Measurements from ENCODE around the gene NUPR1.
A peak's percentile ranks its signal among the peaks of the same experiment; 100 is the strongest.
"Not testable (repeated sequence)": the region's sequence is repeated elsewhere in the genome, so short reads cannot be mapped to it uniquely, and the experiment has no call there.

NUPR1 gene

GRCh38 chr16:28537964-28538732, 626 bp downstream of the NUPR1 start:
- H3K36me3 ChIP-seq (ENCODE audit: control insufficient read depth in 2 of 2, insufficient read depth in 2 of 2, low read length in 2 of 2), result peaks cover 11 to 17% of the 10 kb centered on the region in 2 donors
- no peaks in the 10 kb centered on the region for H3K9me3 ChIP-seq (ENCODE audit: control insufficient read depth in 2 of 2, low read length in 2 of 2)
- peak overlapping the region; percentile 96 for H3K27ac ChIP-seq (ENCODE audit: low read length)
- H3K4me1 ChIP-seq (ENCODE audit: control insufficient read depth, insufficient read depth, low read length), result peaks cover 25% of the 10 kb centered on the region
- H3K27me3 ChIP-seq (ENCODE audit: control insufficient read depth in 1 of 2, insufficient read depth in 2 of 2, low read length in 2 of 2), result no peaks in the 10 kb centered on the region
- peak overlapping the region; percentile 94 to 98 for H3K9ac ChIP-seq (ENCODE audit: low read length in 2 of 2)
- peak overlapping the region; percentile 67 to 91 for H3K4me3 ChIP-seq (ENCODE audit: low read length in 2 of 2)

- peak overlapping the region; percentile 36 to 94 for H3K9ac ChIP-seq (ENCODE audit: low read length in 2 of 2)
- H3K27me3 ChIP-seq (ENCODE audit: control insufficient read depth in 1 of 2, insufficient read depth in 2 of 2, low read length in 2 of 2), result no peaks in the 10 kb centered on the region
- peak overlapping the region; percentile 96 for H3K27ac ChIP-seq (ENCODE audit: low read length)
- H3K36me3 ChIP-seq (ENCODE audit: control insufficient read depth in 2 of 2, insufficient read depth in 2 of 2, low read length in 2 of 2), result peaks cover 11 to 17% of the 10 kb centered on the region in 2 donors
- H3K4me3 ChIP-seq (ENCODE audit: low read length in 2 of 2), result peak overlapping the region; percentile 67 to 91
- H3K4me1 ChIP-seq (ENCODE audit: control insufficient read depth, insufficient read depth, low read length), result peaks cover 30% of the 10 kb centered on the region
- no peaks in the 10 kb centered on the region for H3K9me3 ChIP-seq (ENCODE audit: control insufficient read depth in 2 of 2, low read length in 2 of 2)
Measured at GRCh38 chr16:28537076-28537475, 1.7 kb downstream of the NUPR1 start.

- Histone ChIP-seq H3K9ac (ENCODE audit: low read length in 2 of 2) (no peak overlapping the region), H3K9me3 (ENCODE audit: control insufficient read depth in 2 of 2, low read length in 2 of 2) (no peaks in the 10 kb centered on the region), H3K36me3 (ENCODE audit: control insufficient read depth in 2 of 2, insufficient read depth in 2 of 2, low read length in 2 of 2) (peaks cover 11 to 17% of the 10 kb centered on the region in 2 donors), H3K27ac (ENCODE audit: low read length) (no peak overlapping the region), H3K4me1 (ENCODE audit: control insufficient read depth, insufficient read depth, low read length) (peaks cover 30% of the 10 kb centered on the region), H3K4me3 (ENCODE audit: low read length in 2 of 2) (no peak overlapping the region), H3K27me3 (ENCODE audit: control insufficient read depth in 1 of 2, insufficient read depth in 2 of 2, low read length in 2 of 2) (no peaks in the 10 kb centered on the region)
Measured at GRCh38 chr16:28534542-28535373, 4.0 kb downstream of the NUPR1 start.

- no peak overlapping the region for H3K4me3 ChIP-seq (ENCODE audit: low read length in 2 of 2)
- no peak overlapping the region for H3K9ac ChIP-seq (ENCODE audit: low read length in 2 of 2)
- no peaks in the 10 kb centered on the region for H3K27me3 ChIP-seq (ENCODE audit: control insufficient read depth in 1 of 2, insufficient read depth in 2 of 2, low read length in 2 of 2)
- no peak overlapping the region for H3K27ac ChIP-seq (ENCODE audit: low read length)
- H3K4me1 ChIP-seq (ENCODE audit: control insufficient read depth, insufficient read depth, low read length), result peaks cover 17% of the 10 kb centered on the region
- peaks cover 11 to 17% of the 10 kb centered on the region in 2 donors for H3K36me3 ChIP-seq (ENCODE audit: control insufficient read depth in 2 of 2, insufficient read depth in 2 of 2, low read length in 2 of 2)
- no peaks in the 10 kb centered on the region for H3K9me3 ChIP-seq (ENCODE audit: control insufficient read depth in 2 of 2, low read length in 2 of 2)
Measured at GRCh38 chr16:28532940-28533647, 5.7 kb downstream of the NUPR1 start.

GRCh38 chr16:28531777-28532744, 6.7 kb downstream of the NUPR1 start:
- Histone ChIP-seq H3K36me3 (ENCODE audit: control insufficient read depth in 2 of 2, insufficient read depth in 2 of 2, low read length in 2 of 2) (peaks cover 11 to 12% of the 10 kb centered on the region in 2 donors), H3K4me1 (ENCODE audit: control insufficient read depth, insufficient read depth, low read length) (peaks cover 8% of the 10 kb centered on the region), H3K4me3 (ENCODE audit: low read length in 2 of 2) (no peak overlapping the region), H3K9me3 (ENCODE audit: control insufficient read depth in 2 of 2, low read length in 2 of 2) (no peaks in the 10 kb centered on the region), H3K27me3 (ENCODE audit: control insufficient read depth in 1 of 2, insufficient read depth in 2 of 2, low read length in 2 of 2) (no peaks in the 10 kb centered on the region), H3K27ac (ENCODE audit: low read length) (peak overlapping the region; percentile 31), H3K9ac (ENCODE audit: low read length in 2 of 2) (no peak overlapping the region)

GRCh38 chr16:28529124-28529523, 9.7 kb downstream of the NUPR1 start:
- no peaks in the 10 kb centered on the region for H3K27me3 ChIP-seq (ENCODE audit: control insufficient read depth in 1 of 2, insufficient read depth in 2 of 2, low read length in 2 of 2)
- peaks cover 4% of the 10 kb centered on the region for H3K4me1 ChIP-seq (ENCODE audit: control insufficient read depth, insufficient read depth, low read length)
- peaks cover under 1 to 2% of the 10 kb centered on the region in 2 donors for H3K36me3 ChIP-seq (ENCODE audit: control insufficient read depth in 2 of 2, insufficient read depth in 2 of 2, low read length in 2 of 2)
- no peak overlapping the region for H3K27ac ChIP-seq (ENCODE audit: low read length)
- H3K4me3 ChIP-seq (ENCODE audit: low read length in 2 of 2), result no peak overlapping the region
- no peak overlapping the region for H3K9ac ChIP-seq (ENCODE audit: low read length in 2 of 2)
- H3K9me3 ChIP-seq (ENCODE audit: control insufficient read depth in 2 of 2, low read length in 2 of 2), result no peaks in the 10 kb centered on the region

GRCh38 chr16:28528463-28528867, 10.3 kb downstream of the NUPR1 start:
- H3K9ac ChIP-seq (ENCODE audit: low read length in 2 of 2), result no peak overlapping the region
- H3K4me3 ChIP-seq (ENCODE audit: low read length in 2 of 2), result no peak overlapping the region
- no peak overlapping the region for H3K27ac ChIP-seq (ENCODE audit: low read length)
- peaks cover 4% of the 10 kb centered on the region for H3K4me1 ChIP-seq (ENCODE audit: control insufficient read depth, insufficient read depth, low read length)
- no peaks in the 10 kb centered on the region for H3K9me3 ChIP-seq (ENCODE audit: control insufficient read depth in 2 of 2, low read length in 2 of 2)
- H3K27me3 ChIP-seq (ENCODE audit: control insufficient read depth in 1 of 2, insufficient read depth in 2 of 2, low read length in 2 of 2), result no peaks in the 10 kb centered on the region
- H3K36me3 ChIP-seq (ENCODE audit: control insufficient read depth in 2 of 2, insufficient read depth in 2 of 2, low read length in 2 of 2), result no peaks in the 10 kb centered on the region

GRCh38 chr16:28527985-28528384, 10.8 kb downstream of the NUPR1 start:
- Histone ChIP-seq H3K9me3 (ENCODE audit: control insufficient read depth in 2 of 2, low read length in 2 of 2) (no peaks in the 10 kb centered on the region), H3K4me1 (ENCODE audit: control insufficient read depth, insufficient read depth, low read length) (peaks cover 4% of the 10 kb centered on the region), H3K4me3 (ENCODE audit: low read length in 2 of 2) (no peak overlapping the region), H3K36me3 (ENCODE audit: control insufficient read depth in 2 of 2, insufficient read depth in 2 of 2, low read length in 2 of 2) (no peaks in the 10 kb centered on the region), H3K9ac (ENCODE audit: low read length in 2 of 2) (no peak overlapping the region), H3K27ac (ENCODE audit: low read length) (no peak overlapping the region), H3K27me3 (ENCODE audit: control insufficient read depth in 1 of 2, insufficient read depth in 2 of 2, low read length in 2 of 2) (no peaks in the 10 kb centered on the region)

- H3K27ac ChIP-seq (ENCODE audit: low read length); H3K36me3 ChIP-seq (ENCODE audit: control insufficient read depth in 2 of 2, insufficient read depth in 2 of 2, low read length in 2 of 2); H3K9me3 ChIP-seq (ENCODE audit: control insufficient read depth in 2 of 2, low read length in 2 of 2); H3K4me3 ChIP-seq (ENCODE audit: low read length in 2 of 2); H3K9ac ChIP-seq (ENCODE audit: low read length in 2 of 2); H3K4me1 ChIP-seq (ENCODE audit: control insufficient read depth, insufficient read depth, low read length); H3K27me3 ChIP-seq (ENCODE audit: control insufficient read depth in 1 of 2, insufficient read depth in 2 of 2, low read length in 2 of 2): not testable (repeated sequence)
Measured at GRCh38 chr16:28527100-28527785, 11.5 kb downstream of the NUPR1 start.

All from stomach smooth muscle (tissue), 2 donors.